Trophoblast cell (in vitro differentiated cells and primary cell): Measurements from ENCODE around the gene CLDN19.

Source experiments
- DNase-seq, 2 donors: peaks; one replicate each; pipeline ENCODE4 v3.0.0-alpha.2; 2016
- H2AFZ ChIP-seq: 2 replicates; pipeline ENCODE4 v1.6.1; 2013; ENCODE audit warnings: low read length, moderate library complexity, mild to moderate bottlenecking; ENCODE audit not compliant: insufficient read depth, poor library complexity
- H2AK5ac ChIP-seq: 2 replicates; pipeline ENCODE4 v1.6.1; 2013; ENCODE audit warnings: mild to moderate bottlenecking, low read length
- H2BK120ac ChIP-seq: 2 replicates; pipeline ENCODE4 v1.6.1; 2013; ENCODE audit warnings: low read length, mild to moderate bottlenecking, moderate library complexity; ENCODE audit not compliant: insufficient read depth, poor library complexity
- H2BK12ac ChIP-seq: 2 replicates; pipeline ENCODE4 v1.6.1; 2013; ENCODE audit warnings: mild to moderate bottlenecking, low read length, moderate library complexity
- H2BK5ac ChIP-seq: 2 replicates; pipeline ENCODE4 v1.6.1; 2013; ENCODE audit warnings: low read length, low read depth, moderate library complexity, mild to moderate bottlenecking; ENCODE audit not compliant: poor library complexity
- H3K14ac ChIP-seq: 2 replicates; pipeline ENCODE4 v1.6.1; 2013; ENCODE audit warnings: mild to moderate bottlenecking, low read length
- H3K18ac ChIP-seq: 2 replicates; pipeline ENCODE4 v1.6.1; 2013; ENCODE audit warnings: mild to moderate bottlenecking, low read length
- H3K23ac ChIP-seq: 2 replicates; pipeline ENCODE4 v1.6.1; 2013; ENCODE audit warnings: low read length
- H3K27ac ChIP-seq: 2 replicates; pipeline ENCODE4 v1.5.1; 2013; ENCODE audit warnings: low read depth, mild to moderate bottlenecking, inconsistent platforms, low read length, moderate library complexity
- H3K27me3 ChIP-seq: 2 replicates; pipeline ENCODE4 v1.6.1; 2013; ENCODE audit warnings: inconsistent platforms, mild to moderate bottlenecking, low read length, moderate library complexity; ENCODE audit not compliant: insufficient read depth
- H3K36me3 ChIP-seq, 2 experiments: 1 replicate in 1 of 2; 2 replicates in 1 of 2; pipeline ENCODE4 v1.6.1; 2013; ENCODE audit warnings: low read length in 2 of 2, mild to moderate bottlenecking in 2 of 2, moderate library complexity in 1 of 2; ENCODE audit not compliant: insufficient read depth in 2 of 2, control insufficient read depth in 1 of 2
- H3K4ac ChIP-seq: 2 replicates; pipeline ENCODE4 v1.6.1; 2013; ENCODE audit warnings: low read depth, mild to moderate bottlenecking, low read length, moderate library complexity
- H3K4me1 ChIP-seq, 2 experiments: 1 replicate in 1 of 2; 2 replicates in 1 of 2; pipeline ENCODE4 v1.6.1; 2013; ENCODE audit warnings: low read length in 2 of 2, mild to moderate bottlenecking in 2 of 2, moderate library complexity in 1 of 2; ENCODE audit not compliant: insufficient read depth in 2 of 2, control insufficient read depth in 1 of 2
- H3K4me2 ChIP-seq: 2 replicates; pipeline ENCODE4 v1.6.1; 2013; ENCODE audit warnings: inconsistent platforms, mild to moderate bottlenecking, low read length, moderate library complexity
- H3K4me3 ChIP-seq: 2 replicates; pipeline ENCODE4 v1.5.1; 2013; ENCODE audit warnings: mild to moderate bottlenecking, low read depth, low read length, inconsistent platforms
- H3K79me1 ChIP-seq: one replicate; pipeline ENCODE4 v1.6.1; 2013; ENCODE audit warnings: low read length
- H3K79me2 ChIP-seq: 2 replicates; pipeline ENCODE4 v1.6.1; 2013; ENCODE audit warnings: low read length, mild to moderate bottlenecking; ENCODE audit not compliant: control insufficient read depth, insufficient read depth, poor library complexity
- H3K9ac ChIP-seq: 2 replicates; pipeline ENCODE4 v1.6.1; 2013; ENCODE audit warnings: mild to moderate bottlenecking, low read length
- H3K9me3 ChIP-seq: 2 replicates; pipeline ENCODE4 v1.6.1; 2013; ENCODE audit warnings: low read depth, mild to moderate bottlenecking, control low read depth, inconsistent platforms, low read length; ENCODE audit not compliant: insufficient read depth
- H4K12ac ChIP-seq: 2 replicates; pipeline ENCODE4 v1.6.1; 2013; ENCODE audit warnings: low read depth, mild to moderate bottlenecking, low read length, moderate library complexity
- H4K8ac ChIP-seq: 2 replicates; pipeline ENCODE4 v1.6.1; 2013; ENCODE audit warnings: low read depth, mild to moderate bottlenecking, low read length, moderate library complexity
- H4K91ac ChIP-seq: one replicate; pipeline ENCODE4 v1.6.1; 2013; ENCODE audit warnings: low read depth, mild to moderate bottlenecking, low read length, moderate library complexity
- WGBS: extraction: QIAGEN DNeasy Blood & Tissue Kit; methylation state at CpG from one replicate; pipeline ENCODE4 v1.1.7; 2013; ENCODE audit warnings: missing lambda C conversion rate; ENCODE audit not compliant: insufficient read length, insufficient coverage; ENCODE audit errors: extremely low coverage; 5-methylcytosine and 5-hydroxymethylcytosine counted together

CLDN19 gene

DNA sequence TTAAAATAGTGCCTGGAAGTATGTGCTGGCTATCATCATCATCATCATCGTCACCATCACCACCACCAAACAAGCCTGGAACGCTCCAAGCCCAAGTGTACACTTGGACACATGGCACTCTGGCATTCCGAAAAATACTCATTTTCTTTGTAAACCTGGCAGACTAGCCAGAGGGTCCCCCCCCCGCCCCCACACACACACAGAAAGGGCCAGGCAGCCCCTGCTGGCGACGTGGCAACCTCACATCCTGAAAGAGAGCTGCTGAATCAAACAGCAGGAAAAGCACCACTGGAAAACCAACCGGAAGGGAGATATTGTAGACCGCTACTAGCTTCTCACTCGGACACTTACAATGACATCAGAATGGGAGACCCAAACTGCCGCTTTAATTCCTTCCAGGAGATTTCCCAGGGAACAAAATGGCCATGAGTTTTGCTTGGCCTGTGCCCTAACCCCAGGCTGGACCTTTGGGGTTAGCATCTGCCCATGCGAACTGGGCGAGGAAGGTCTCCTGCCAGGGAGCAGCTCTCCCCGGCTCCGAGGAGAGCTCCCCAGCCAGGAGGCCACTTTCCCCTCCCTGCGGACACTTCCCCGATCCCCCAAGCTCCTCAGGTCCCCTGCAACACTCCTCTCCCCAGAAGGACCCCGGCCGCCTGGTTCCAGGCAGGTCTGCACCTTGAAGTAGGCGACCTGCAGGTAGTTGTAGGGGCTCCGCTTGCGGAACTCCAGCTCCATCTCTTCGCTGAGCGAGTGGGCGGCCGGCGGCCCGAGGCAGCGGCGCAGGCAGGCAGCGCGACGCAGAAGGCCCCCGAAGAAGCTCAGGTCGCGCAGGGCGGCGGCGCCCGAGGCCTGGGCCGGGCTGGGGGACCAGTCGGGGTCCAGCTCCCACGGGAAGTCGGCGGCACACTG is 26.1 kb upstream of the CLDN19 start:
- peak overlapping the region; percentile 95 for H2AFZ ChIP-seq
- H3K4me1 ChIP-seq = peaks cover 0 to 3% of the 10 kb centered on the region in 2 experiments
- peak overlapping the region; percentile 7 for H2BK5ac ChIP-seq
- H3K9me3 ChIP-seq = no peaks in the 10 kb centered on the region
- peak overlapping the region; percentile 76 for H2AK5ac ChIP-seq
- no peaks in the 10 kb centered on the region for H3K27me3 ChIP-seq
- H3K23ac ChIP-seq = no peak overlapping the region
- H3K14ac ChIP-seq = peak overlapping the region; percentile 87
- peak overlapping the region; percentile 54 for H3K27ac ChIP-seq
- peaks cover 3 to 4% of the 10 kb centered on the region in 2 experiments for H3K36me3 ChIP-seq
- peak overlapping the region; percentile 61 for H4K12ac ChIP-seq
- H3K79me2 ChIP-seq = peaks cover 13% of the 10 kb centered on the region
- no peak overlapping the region for H2BK12ac ChIP-seq
- H3K4me3 ChIP-seq = peak overlapping the region; percentile 95
- peak in 1 of 2 donors; percentile 67 for DNase-seq
- peak overlapping the region; percentile 84 for H4K8ac ChIP-seq
- H3K9ac ChIP-seq = peak overlapping the region; percentile 73
- H3K18ac ChIP-seq = peak overlapping the region; percentile 98
- H4K91ac ChIP-seq = peak overlapping the region; percentile 82
- H3K79me1 ChIP-seq = peaks cover 13% of the 10 kb centered on the region
- H3K4ac ChIP-seq = peak overlapping the region; percentile 57
- peak overlapping the region; percentile 64 for H2BK120ac ChIP-seq
- peak overlapping the region; percentile 96 for H3K4me2 ChIP-seq
- no CpG with 5 or more reads among the region's 44 CpGs for WGBS

DNA sequence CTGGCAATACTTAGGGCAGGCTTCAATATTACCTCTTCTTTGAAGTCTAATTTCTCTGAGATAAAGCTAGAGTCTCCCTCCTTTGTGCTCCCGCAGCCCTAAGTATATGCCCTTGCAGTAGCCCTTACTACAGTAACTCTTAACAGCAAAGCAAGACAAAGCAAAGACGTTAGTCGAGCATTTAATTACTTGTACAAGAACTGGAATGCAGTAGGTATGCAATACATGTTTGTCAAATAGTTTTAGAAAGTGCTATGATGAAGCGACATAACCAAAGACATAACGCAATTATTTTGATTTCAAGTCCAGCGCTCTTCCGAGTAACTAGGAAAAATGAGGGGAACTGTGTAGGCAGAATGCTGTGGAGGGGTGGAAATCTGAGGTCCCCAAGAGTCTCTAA is 25.2 kb upstream of the CLDN19 start:
- H3K79me1 ChIP-seq = peaks cover 13% of the 10 kb centered on the region
- no peaks in the 10 kb centered on the region for H3K27me3 ChIP-seq
- no peak overlapping the region for H4K91ac ChIP-seq
- WGBS = no CpG with 5 or more reads among the region's 7 CpGs
- no peak overlapping the region for H3K4me3 ChIP-seq
- no peak overlapping the region for H3K9ac ChIP-seq
- H3K9me3 ChIP-seq = no peaks in the 10 kb centered on the region
- H3K4me2 ChIP-seq = peak overlapping the region; percentile 96
- H3K27ac ChIP-seq = no peak overlapping the region
- no peak overlapping the region for H4K12ac ChIP-seq
- no peak overlapping the region for H2BK120ac ChIP-seq
- H3K18ac ChIP-seq = no peak overlapping the region
- H2BK5ac ChIP-seq = no peak overlapping the region
- peaks cover 13% of the 10 kb centered on the region for H3K79me2 ChIP-seq
- no peak overlapping the region for H2AK5ac ChIP-seq
- no peak overlapping the region for H3K23ac ChIP-seq
- no peak overlapping the region for H2BK12ac ChIP-seq
- H3K36me3 ChIP-seq = peaks cover 5 to 8% of the 10 kb centered on the region in 2 experiments
- H3K14ac ChIP-seq = no peak overlapping the region
- H3K4me1 ChIP-seq = peaks cover 0 to 3% of the 10 kb centered on the region in 2 experiments
- no peak overlapping the region for H3K4ac ChIP-seq
- H2AFZ ChIP-seq = no peak overlapping the region
- H4K8ac ChIP-seq = no peak overlapping the region
- DNase-seq = peak in 1 of 2 donors; percentile 60

- H4K91ac ChIP-seq = no peak overlapping the region
- no peak overlapping the region for H3K4me2 ChIP-seq
- H3K4me3 ChIP-seq = no peak overlapping the region
- H3K18ac ChIP-seq = peak overlapping the region; percentile 35
- H3K4me1 ChIP-seq = peaks cover 0 to 3% of the 10 kb centered on the region in 2 experiments
- H2BK5ac ChIP-seq = no peak overlapping the region
- H3K9ac ChIP-seq = peak overlapping the region; percentile 9
- H2AFZ ChIP-seq = no peak overlapping the region
- H3K79me1 ChIP-seq = peaks cover 9% of the 10 kb centered on the region
- no peak overlapping the region for H3K14ac ChIP-seq
- H3K27me3 ChIP-seq = no peaks in the 10 kb centered on the region
- WGBS = no CpG with 5 or more reads among the region's 5 CpGs
- H2BK120ac ChIP-seq = no peak overlapping the region
- H3K27ac ChIP-seq = no peak overlapping the region
- peaks cover 8% of the 10 kb centered on the region for H3K79me2 ChIP-seq
- no peaks in the 10 kb centered on the region for H3K9me3 ChIP-seq
- no peak for DNase-seq
- H3K36me3 ChIP-seq = peaks cover 15 to 24% of the 10 kb centered on the region in 2 experiments
- H3K4ac ChIP-seq = no peak overlapping the region
- H4K8ac ChIP-seq = no peak overlapping the region
- no peak overlapping the region for H2BK12ac ChIP-seq
- H2AK5ac ChIP-seq = no peak overlapping the region
- H4K12ac ChIP-seq = no peak overlapping the region
- H3K23ac ChIP-seq = no peak overlapping the region
Observed at GRCh38 chr1:42762269-42762668, 22.2 kb upstream of the CLDN19 start.

- Histone ChIP-seq H4K12ac (no peak overlapping the region), H2BK120ac (no peak overlapping the region)
- no CpG with 5 or more reads among the region's 4 CpGs for WGBS
Observed at GRCh38 chr1:42761567-42761966, 21.5 kb upstream of the CLDN19 start.

More at GRCh38 chr1:42761567-42761966, 21.5 kb upstream of the CLDN19 start:
- peaks cover 5% of the 10 kb centered on the region for H3K79me1 ChIP-seq
- no peak overlapping the region for H3K4ac ChIP-seq
- H2BK5ac ChIP-seq = no peak overlapping the region
- H3K27ac ChIP-seq = no peak overlapping the region
- no peak overlapping the region for H2BK12ac ChIP-seq
- no peak overlapping the region for H3K18ac ChIP-seq
- H2AFZ ChIP-seq = no peak overlapping the region
- no peak for DNase-seq
- no peak overlapping the region for H3K9ac ChIP-seq
- H3K36me3 ChIP-seq = peaks cover 18 to 27% of the 10 kb centered on the region in 2 experiments
- no peak overlapping the region for H3K14ac ChIP-seq
- H4K8ac ChIP-seq = no peak overlapping the region
- no peaks in the 10 kb centered on the region for H3K27me3 ChIP-seq
- H3K4me2 ChIP-seq = no peak overlapping the region
- H3K4me3 ChIP-seq = no peak overlapping the region
- no peak overlapping the region for H3K23ac ChIP-seq
- H2AK5ac ChIP-seq = no peak overlapping the region
- H3K79me2 ChIP-seq = peaks cover 5% of the 10 kb centered on the region
- H3K9me3 ChIP-seq = no peaks in the 10 kb centered on the region
- H3K4me1 ChIP-seq = peaks cover 0 to 3% of the 10 kb centered on the region in 2 experiments
- H4K91ac ChIP-seq = no peak overlapping the region
